ENCODE results near the gene INPP5A.

Gene INPP5A

GRCh38 chr10:132681858-132682755, 144.5 kb downstream of the INPP5A start:
- no peak for TF ChIP-seq ZNF274 (IDR thresholded peaks at IDR 0.05; ENCODE audit: low read depth, low read length)
- H3K4me3 ChIP-seq (ENCODE audit: low read length) = no peak overlapping the region

GRCh38 chr10:132684164-132684891, 146.7 kb downstream of the INPP5A start:
- H3K4me3 ChIP-seq (ENCODE audit: low read length) = no peak overlapping the region
- no peak for TF ChIP-seq ZNF274 (IDR thresholded peaks at IDR 0.05; ENCODE audit: low read depth, low read length)

- no peak overlapping the region for H3K4me3 ChIP-seq (ENCODE audit: low read length)
- no peak for TF ChIP-seq ZNF274 (IDR thresholded peaks at IDR 0.05; ENCODE audit: low read depth, low read length)
Observed at GRCh38 chr10:132685101-132685891, 147.7 kb downstream of the INPP5A start.

GRCh38 chr10:132685921-132686680, 148.5 kb downstream of the INPP5A start:
- no peak overlapping the region for H3K4me3 ChIP-seq (ENCODE audit: low read length)
- TF ChIP-seq ZNF274 (IDR thresholded peaks at IDR 0.05; ENCODE audit: low read depth, low read length) = no peak

- TF ChIP-seq ZNF274 (IDR thresholded peaks at IDR 0.05; ENCODE audit: low read depth, low read length) = no peak
- H3K4me3 ChIP-seq (ENCODE audit: low read length) = no peak overlapping the region
Observed at GRCh38 chr10:132687181-132687892, 149.8 kb downstream of the INPP5A start.

DNA sequence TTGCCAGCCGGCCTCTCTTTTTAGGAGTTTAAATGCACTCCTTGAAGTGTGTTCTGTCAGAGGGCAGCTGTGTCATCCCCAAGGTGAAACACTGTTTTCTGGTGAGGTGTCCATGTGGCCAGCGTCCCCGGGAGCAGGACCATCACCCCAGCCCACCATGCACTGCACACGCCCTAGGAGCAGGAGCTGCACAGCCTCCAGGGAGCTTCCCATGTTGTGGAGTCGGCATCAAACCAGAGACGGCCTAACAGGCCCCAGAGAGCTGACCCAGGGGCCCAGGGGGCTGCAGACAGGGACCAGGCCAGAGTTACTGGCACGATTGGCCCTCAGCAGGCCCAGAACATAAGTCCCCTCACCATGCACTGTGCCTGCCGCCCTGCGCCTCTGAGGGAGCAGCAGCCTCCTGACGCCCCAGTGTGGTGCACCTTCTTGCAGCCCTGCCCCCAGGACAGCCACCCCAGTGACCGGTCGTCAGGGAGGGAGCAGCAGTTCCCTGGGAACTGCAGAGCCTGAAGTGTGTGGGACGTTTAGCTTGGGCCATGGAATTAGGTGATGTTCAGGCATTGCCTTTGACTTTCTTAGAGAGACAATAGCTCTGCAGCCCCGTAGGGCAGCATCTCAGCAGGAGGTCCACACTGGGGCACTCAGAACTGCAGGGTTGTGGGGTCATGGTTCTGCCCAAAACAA, 150.4 kb downstream of the INPP5A start:
- TF ChIP-seq ZNF274 (IDR thresholded peaks at IDR 0.05; ENCODE audit: low read depth, low read length) = no peak

DNA sequence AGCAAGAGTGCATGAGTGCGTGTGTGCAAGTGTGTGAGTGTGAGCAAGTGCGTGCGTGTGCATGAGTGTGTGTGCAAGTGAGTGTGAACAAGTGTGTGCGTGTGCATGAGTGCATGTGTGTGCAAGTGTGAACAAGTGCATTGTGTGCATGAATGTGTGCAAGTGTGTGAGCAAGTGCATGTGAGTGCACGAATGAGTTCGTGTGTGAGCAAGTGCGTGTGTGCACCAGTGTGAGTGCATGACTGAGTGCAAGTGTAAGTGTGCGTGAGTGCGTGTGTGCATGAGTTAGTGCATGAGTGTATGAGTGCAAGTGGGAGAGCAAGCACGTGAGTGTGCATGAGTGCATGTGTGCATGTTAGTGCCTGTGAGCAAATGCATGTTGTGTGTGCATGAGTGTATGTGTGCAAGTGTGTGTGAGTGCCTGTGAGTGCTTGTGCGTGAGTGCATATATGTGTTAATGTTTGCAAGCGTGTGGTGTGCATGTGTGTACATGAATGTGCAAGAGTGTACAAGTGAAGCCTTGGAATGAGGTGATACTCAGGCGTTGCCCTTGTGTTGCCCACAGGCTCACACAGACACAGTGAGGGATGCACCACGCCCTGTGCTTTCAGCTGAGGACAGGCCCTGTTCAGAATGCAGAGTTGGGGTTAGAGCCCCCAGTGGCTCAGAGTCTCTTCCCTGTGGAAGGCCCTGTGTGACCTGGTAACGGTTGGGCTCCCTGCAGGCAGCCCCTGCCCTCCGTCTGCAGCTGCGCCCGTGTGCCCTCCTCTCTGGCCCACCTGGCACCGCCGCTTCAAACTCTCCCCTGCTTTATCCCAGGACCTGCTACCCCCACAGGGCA, 151.2 kb downstream of the INPP5A start:
- TF ChIP-seq ZNF274 (IDR thresholded peaks at IDR 0.05; ENCODE audit: low read depth, low read length) = no peak
- no peak overlapping the region for H3K4me3 ChIP-seq (ENCODE audit: low read length)

More for the DNA sequence above, 150.4 kb downstream of the INPP5A start:
- H3K4me3 ChIP-seq (ENCODE audit: low read length) = no peak overlapping the region

- TF ChIP-seq ZNF274 (IDR thresholded peaks at IDR 0.05; ENCODE audit: low read depth, low read length) = no peak
- H3K4me3 ChIP-seq (ENCODE audit: low read length) = no peak overlapping the region
Observed at GRCh38 chr10:132689721-132690360, 152.3 kb downstream of the INPP5A start.

- H3K4me3 ChIP-seq (ENCODE audit: low read length) = no peak overlapping the region
- TF ChIP-seq ZNF274 (IDR thresholded peaks at IDR 0.05; ENCODE audit: low read depth, low read length) = no peak
Observed at GRCh38 chr10:132690401-132690800, 152.8 kb downstream of the INPP5A start.

DNA sequence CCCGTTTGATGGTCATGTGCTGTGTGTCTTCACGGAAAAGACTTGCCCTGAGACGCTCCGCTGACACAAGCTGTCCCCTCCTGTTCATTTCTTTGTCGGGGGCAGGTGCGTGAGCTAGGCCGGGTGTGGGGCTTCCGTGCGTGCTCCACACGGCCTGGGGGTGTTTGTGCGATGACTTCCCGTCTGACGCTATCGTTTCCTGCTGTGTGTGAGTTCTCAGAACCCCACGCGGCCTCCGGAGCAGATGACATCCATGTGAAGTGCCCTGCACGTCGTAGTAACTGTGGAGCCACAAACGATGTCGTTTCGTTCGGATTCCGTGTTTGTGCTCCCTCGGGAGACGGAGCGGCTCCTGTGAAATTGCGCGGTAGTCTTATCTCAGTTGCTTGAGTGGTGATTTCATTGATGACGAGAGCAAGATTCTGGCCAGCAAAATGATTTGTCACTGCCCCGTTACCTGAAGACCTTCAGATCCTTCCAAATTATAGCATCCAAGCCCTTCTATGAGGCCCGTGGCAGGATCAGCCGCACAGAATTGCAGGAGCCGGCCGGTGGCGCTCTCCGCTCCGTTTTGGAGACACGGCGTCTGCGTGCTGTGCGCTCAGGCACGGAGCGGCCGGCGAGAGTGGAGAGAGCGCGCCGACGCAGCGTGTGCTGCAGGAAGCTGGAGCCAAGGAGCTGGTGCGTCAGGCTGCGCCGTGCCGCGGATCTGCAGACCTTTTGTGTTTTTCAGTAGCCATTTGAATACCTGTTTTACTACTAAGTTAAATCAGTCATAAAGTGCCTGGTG, 153.4 kb downstream of the INPP5A start:
- no peak overlapping the region for H3K4me3 ChIP-seq (ENCODE audit: low read length)
- no peak for TF ChIP-seq ZNF274 (IDR thresholded peaks at IDR 0.05; ENCODE audit: low read depth, low read length)
